ENCODE measurements around the gene DHRSX. TPM values are rescaled to one million over a fixed set of nuclear protein-coding genes. Genes with fewer than 3 reads are reported as not detected.
A peak's percentile ranks its signal among the peaks of the same experiment; 100 is the strongest.

The DHRSX gene
- total and polyA plus RNA-seq, 7 experiments from 2014 or later = 15.0 to 26.2 (median 17.6) TPM

DNA sequence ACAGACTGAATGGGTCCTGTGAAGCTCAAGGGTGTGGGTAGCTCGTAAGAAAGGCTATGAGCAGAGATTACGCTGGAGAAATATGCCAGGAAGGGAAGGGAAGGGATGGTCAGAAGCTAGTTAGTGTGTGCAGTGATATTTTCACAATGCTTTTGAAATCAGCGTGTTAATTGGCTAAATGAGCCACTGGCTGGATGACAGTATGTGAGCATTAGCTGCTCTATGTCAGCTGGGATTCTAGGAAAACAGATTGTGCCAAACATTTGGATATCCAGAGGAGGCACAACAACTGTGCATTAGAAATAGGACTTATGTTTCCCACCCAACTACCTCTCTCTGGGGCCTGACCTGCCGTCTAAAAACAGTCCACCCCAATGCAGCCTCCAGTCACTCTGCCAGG, 168.5 kb downstream of the DHRSX start:
- intact Hi-C loops (cut with micrococcal nuclease) = no loop called here

DNA sequence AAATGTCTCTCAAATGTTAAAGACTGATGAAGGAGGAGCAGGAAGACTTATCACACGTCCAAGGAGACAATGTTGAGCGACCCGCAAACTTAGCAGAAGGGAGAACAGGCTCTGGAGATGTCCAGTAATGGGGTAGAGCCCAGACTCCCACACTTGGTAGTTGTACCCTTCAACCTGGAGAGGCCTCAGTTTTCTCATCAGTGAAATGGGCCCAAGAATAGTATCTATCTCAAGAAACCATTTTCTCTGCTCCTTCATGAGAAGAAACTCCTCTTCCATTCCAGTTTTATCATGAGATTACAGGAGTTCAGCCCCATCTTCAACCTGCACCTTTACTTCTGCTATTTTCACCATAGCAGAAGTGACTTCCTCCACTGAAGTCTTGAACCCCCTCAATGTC, 169.9 kb downstream of the DHRSX start:
- Mint-ChIP-seq H3K4me3 (no peak overlapping the region), H3K9me3 (peaks cover 0 to 23% (median under 1%) of the 10 kb centered on the region in 11 donors), H3K36me3 (peaks cover under 1 to 18% (median 6%) of the 10 kb centered on the region in 5 donors), H3K4me1 (no peaks in the 10 kb centered on the region), H3K27ac (peak overlapping the region in 1 of 9 donors; percentile 41), H3K27me3 (no peaks in the 10 kb centered on the region)
- Histone ChIP-seq H3K27me3 (ENCODE audit: control insufficient read depth in 2 of 2, insufficient read depth in 2 of 2, low read length in 2 of 2) (no peaks in the 10 kb centered on the region), H3K4me3 (ENCODE audit: low read length) (no peak overlapping the region), H3K9me3 (ENCODE audit: control insufficient read depth in 2 of 3, low read length in 3 of 3) (no peaks in the 10 kb centered on the region), H3K27ac (ENCODE audit: low read depth, low read length) (no peak overlapping the region), H3K4me1 (ENCODE audit: control insufficient read depth in 2 of 2, insufficient read depth in 2 of 2, low read length in 2 of 2) (no peaks in the 10 kb centered on the region), H3K36me3 (ENCODE audit: control insufficient read depth in 2 of 3, insufficient read depth in 3 of 3, low read length in 3 of 3) (no peaks in the 10 kb centered on the region)
- ChIA-PET CTCF (no interaction called here), POLR2A (no interaction called here)
- intact Hi-C loops (cut with micrococcal nuclease) = no loop called here
- ATAC-seq = no peak
- DNase-seq = no peak

More for the DNA sequence above, 168.5 kb downstream of the DHRSX start:
- Mint-ChIP-seq H3K9me3 (peaks cover 0 to 20% (median 0%) of the 10 kb centered on the region in 11 donors), H3K27ac (no peak overlapping the region), H3K4me1 (no peaks in the 10 kb centered on the region), H3K36me3 (peaks cover 0 to 21% (median 8%) of the 10 kb centered on the region in 5 donors), H3K27me3 (no peaks in the 10 kb centered on the region), H3K4me3 (no peak overlapping the region)
- no peaks in the 10 kb centered on the region for H3K27me3 ChIP-seq (ENCODE audit: control insufficient read depth in 2 of 2, insufficient read depth in 2 of 2, low read length in 2 of 2)
- H3K4me1 ChIP-seq (ENCODE audit: control insufficient read depth in 2 of 2, insufficient read depth in 2 of 2, low read length in 2 of 2) = no peaks in the 10 kb centered on the region
- CTCF ChIA-PET = no interaction called here
- ATAC-seq (no peak), DNase-seq (no peak)
- no peak overlapping the region for H3K4me3 ChIP-seq (ENCODE audit: low read length)
- H3K9me3 ChIP-seq (ENCODE audit: control insufficient read depth in 2 of 3, low read length in 3 of 3) = no peaks in the 10 kb centered on the region
- POLR2A ChIA-PET = no interaction called here
- no peak overlapping the region for H3K27ac ChIP-seq (ENCODE audit: low read depth, low read length)
- H3K36me3 ChIP-seq (ENCODE audit: control insufficient read depth in 2 of 3, insufficient read depth in 3 of 3, low read length in 3 of 3) = no peaks in the 10 kb centered on the region

DNA sequence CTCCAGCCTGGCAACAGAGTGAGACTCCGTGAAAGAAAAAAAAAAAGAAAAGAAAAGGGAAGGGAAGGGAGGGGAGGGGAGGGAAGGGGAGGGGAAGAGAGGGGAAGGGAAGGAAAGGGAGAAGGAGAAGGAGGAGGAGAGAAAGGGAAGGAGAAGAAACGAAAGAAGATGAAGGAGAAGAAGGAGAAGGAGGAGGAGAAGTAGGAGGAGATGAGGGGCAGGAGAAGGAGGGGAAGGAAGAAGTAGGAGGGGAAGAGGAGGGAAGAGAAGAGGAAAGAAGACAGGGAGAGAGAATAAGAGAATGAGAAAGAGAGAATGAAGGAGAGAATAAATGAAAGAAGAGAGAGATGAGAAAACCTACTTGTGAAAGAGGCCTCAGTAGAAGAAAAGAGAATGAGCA, 170.3 kb downstream of the DHRSX start:
- Histone ChIP-seq H3K27ac (ENCODE audit: low read depth, low read length) (no peak overlapping the region), H3K4me3 (ENCODE audit: low read length) (no peak overlapping the region), H3K27me3 (ENCODE audit: control insufficient read depth in 2 of 2, insufficient read depth in 2 of 2, low read length in 2 of 2) (no peaks in the 10 kb centered on the region), H3K36me3 (ENCODE audit: control insufficient read depth in 2 of 3, insufficient read depth in 3 of 3, low read length in 3 of 3) (no peaks in the 10 kb centered on the region), H3K9me3 (ENCODE audit: control insufficient read depth in 2 of 3, low read length in 3 of 3) (no peaks in the 10 kb centered on the region), H3K4me1 (ENCODE audit: control insufficient read depth in 2 of 2, insufficient read depth in 2 of 2, low read length in 2 of 2) (no peaks in the 10 kb centered on the region)
- intact Hi-C loops (cut with micrococcal nuclease) = no loop called here
- Mint-ChIP-seq H3K27ac (peak overlapping the region in 1 of 9 donors; percentile 41), H3K4me3 (no peak overlapping the region), H3K4me1 (peaks cover 0 to 3% (median 0%) of the 10 kb centered on the region in 7 donors), H3K27me3 (no peaks in the 10 kb centered on the region), H3K36me3 (peaks cover 4 to 22% (median 6%) of the 10 kb centered on the region in 5 donors), H3K9me3 (peaks cover 0 to 22% (median 4%) of the 10 kb centered on the region in 11 donors)
- no peak for DNase-seq
- ChIA-PET POLR2A (no interaction called here), CTCF (no interaction called here)
- no peak for ATAC-seq

DNA sequence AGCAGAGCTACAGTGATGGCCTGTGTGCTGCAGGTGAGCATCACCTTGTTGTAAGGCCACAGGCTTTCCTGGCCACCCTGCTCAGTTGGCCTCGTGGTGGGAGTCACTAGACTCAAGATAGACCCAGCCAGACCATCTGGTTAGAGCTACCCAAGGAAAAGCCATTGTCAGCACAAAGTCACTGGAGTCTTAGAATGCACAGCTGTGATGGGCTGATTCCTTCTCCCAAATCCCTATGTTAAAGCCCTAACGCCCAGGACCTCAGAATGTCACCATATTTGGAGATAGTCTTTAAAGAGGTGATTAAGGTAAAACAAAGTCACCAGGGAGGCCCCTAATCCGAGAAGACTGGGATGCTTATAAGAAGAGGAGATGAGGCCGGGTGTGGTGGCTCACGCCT, 173.4 kb downstream of the DHRSX start:
- Mint-ChIP-seq H3K9me3 (peaks cover 0 to 28% (median 4%) of the 10 kb centered on the region in 11 donors), H3K4me1 (peaks cover 0 to 9% (median 0%) of the 10 kb centered on the region in 7 donors), H3K27me3 (no peaks in the 10 kb centered on the region), H3K27ac (no peak overlapping the region), H3K36me3 (peaks cover 4 to 31% (median 14%) of the 10 kb centered on the region in 5 donors), H3K4me3 (no peak overlapping the region)
- ChIA-PET CTCF (no interaction called here), POLR2A (no interaction called here)
- no peak overlapping the region for H3K4me3 ChIP-seq (ENCODE audit: low read length)
- H3K36me3 ChIP-seq (ENCODE audit: control insufficient read depth in 2 of 3, insufficient read depth in 3 of 3, low read length in 3 of 3) = no peaks in the 10 kb centered on the region
- ATAC-seq (no peak), DNase-seq (no peak)
- no peaks in the 10 kb centered on the region for H3K4me1 ChIP-seq (ENCODE audit: control insufficient read depth in 2 of 2, insufficient read depth in 2 of 2, low read length in 2 of 2)
- no peaks in the 10 kb centered on the region for H3K27me3 ChIP-seq (ENCODE audit: control insufficient read depth in 2 of 2, insufficient read depth in 2 of 2, low read length in 2 of 2)
- intact Hi-C loops (cut with micrococcal nuclease) = no loop called here
- H3K9me3 ChIP-seq (ENCODE audit: control insufficient read depth in 2 of 3, low read length in 3 of 3) = no peaks in the 10 kb centered on the region
- H3K27ac ChIP-seq (ENCODE audit: low read depth, low read length) = no peak overlapping the region

DNA sequence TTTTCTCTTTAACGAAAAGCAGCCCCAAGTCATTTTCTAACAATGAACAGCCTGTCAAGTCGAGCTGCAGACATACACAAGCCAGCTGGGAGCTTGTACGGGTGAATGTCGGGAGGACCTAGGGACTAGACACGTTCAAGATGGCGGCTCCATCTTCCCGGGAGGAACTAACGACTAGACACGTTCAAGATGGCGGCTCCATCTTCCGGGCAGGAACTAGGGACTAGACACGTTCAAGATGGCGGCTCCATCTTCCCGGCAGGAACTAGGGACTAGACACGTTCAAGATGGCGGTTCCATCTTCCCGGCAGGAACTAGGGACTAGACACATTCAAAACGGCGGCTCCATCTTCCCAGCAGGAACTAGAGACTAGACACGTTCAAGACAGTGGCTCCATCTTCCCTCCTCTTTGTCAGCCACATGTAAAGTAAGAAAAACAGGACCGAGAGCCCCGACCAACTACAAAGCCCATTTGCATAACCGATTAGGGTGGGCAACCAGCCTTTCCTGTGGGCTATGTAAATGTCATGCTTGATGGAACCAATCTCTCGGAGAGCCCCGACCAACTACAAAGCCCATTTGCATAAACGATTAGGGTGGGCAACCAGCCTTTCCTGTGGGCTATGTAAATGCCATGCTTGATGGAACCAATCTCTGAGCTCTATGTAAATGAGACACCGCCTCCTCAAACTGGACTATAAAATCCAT, 175.5 kb downstream of the DHRSX start:
- H3K36me3 Mint-ChIP-seq = peaks cover 4 to 33% (median 11%) of the 10 kb centered on the region in 5 donors
- Histone ChIP-seq H3K27me3 (ENCODE audit: control insufficient read depth in 2 of 2, insufficient read depth in 2 of 2, low read length in 2 of 2) (no peaks in the 10 kb centered on the region), H3K36me3 (ENCODE audit: control insufficient read depth in 2 of 3, insufficient read depth in 3 of 3, low read length in 3 of 3) (no peaks in the 10 kb centered on the region), H3K4me3 (ENCODE audit: low read length) (peak overlapping the region; percentile 47), H3K4me1 (ENCODE audit: control insufficient read depth in 2 of 2, insufficient read depth in 2 of 2, low read length in 2 of 2) (no peaks in the 10 kb centered on the region), H3K27ac (ENCODE audit: low read depth, low read length) (no peak overlapping the region), H3K9me3 (ENCODE audit: control insufficient read depth in 2 of 3, low read length in 3 of 3) (no peaks in the 10 kb centered on the region)
- POLR2A ChIA-PET = no interaction called here
- DNase-seq = peak in 7 of 9 donors; percentile 13 to 44 (median 33)
- peak overlapping the region in 8 of 9 donors; percentile 23 to 97 (median 66) for H3K27ac Mint-ChIP-seq
- peaks cover 0 to 36% (median 4%) of the 10 kb centered on the region in 11 donors for H3K9me3 Mint-ChIP-seq
- peak; percentile 28 for ATAC-seq
- peak overlapping the region in 9 of 10 donors; percentile 73 to 99 (median 89) for H3K4me3 Mint-ChIP-seq
- H3K4me1 Mint-ChIP-seq = peaks cover 0 to 9% (median 3%) of the 10 kb centered on the region in 7 donors
- CTCF ChIA-PET = no interaction called here
- no peaks in the 10 kb centered on the region for H3K27me3 Mint-ChIP-seq
- intact Hi-C loops (cut with micrococcal nuclease) = no loop called here

DNA sequence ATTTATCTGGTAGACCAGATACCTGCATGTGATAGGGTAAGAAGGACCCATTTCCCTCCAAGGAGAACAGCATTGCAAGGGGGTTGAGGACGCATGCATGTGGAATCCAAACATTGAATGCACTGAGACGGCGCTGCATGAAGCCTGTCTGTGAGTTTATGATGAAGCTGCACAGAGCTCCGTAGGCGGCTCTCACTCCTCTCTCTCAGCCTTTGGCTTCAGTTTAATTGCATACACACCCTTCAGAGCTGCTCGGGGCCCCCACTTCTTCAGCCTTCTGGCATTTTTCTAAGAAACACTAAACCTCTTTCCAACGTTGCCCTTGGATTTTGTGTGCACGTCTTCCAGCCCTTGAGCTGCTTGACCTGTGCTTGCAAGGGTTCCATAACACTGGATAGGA, 176.6 kb downstream of the DHRSX start:
- ChIA-PET POLR2A (no interaction called here), CTCF (no interaction called here)
- H3K36me3 Mint-ChIP-seq = peaks cover 2 to 27% (median 11%) of the 10 kb centered on the region in 5 donors
- Histone ChIP-seq H3K9me3 (ENCODE audit: control insufficient read depth in 2 of 3, low read length in 3 of 3) (no peaks in the 10 kb centered on the region), H3K27me3 (ENCODE audit: control insufficient read depth in 2 of 2, insufficient read depth in 2 of 2, low read length in 2 of 2) (no peaks in the 10 kb centered on the region), H3K36me3 (ENCODE audit: control insufficient read depth in 2 of 3, insufficient read depth in 3 of 3, low read length in 3 of 3) (no peaks in the 10 kb centered on the region), H3K27ac (ENCODE audit: low read depth, low read length) (no peak overlapping the region), H3K4me3 (ENCODE audit: low read length) (no peak overlapping the region), H3K4me1 (ENCODE audit: control insufficient read depth in 2 of 2, insufficient read depth in 2 of 2, low read length in 2 of 2) (no peaks in the 10 kb centered on the region)
- no peaks in the 10 kb centered on the region for H3K27me3 Mint-ChIP-seq
- peaks cover 0 to 9% (median 3%) of the 10 kb centered on the region in 7 donors for H3K4me1 Mint-ChIP-seq
- H3K27ac Mint-ChIP-seq = peak overlapping the region in 2 of 9 donors; percentile 45 to 64
- ATAC-seq (no peak), DNase-seq (no peak)
- peaks cover 0 to 29% (median 4%) of the 10 kb centered on the region in 11 donors for H3K9me3 Mint-ChIP-seq
- intact Hi-C loops (cut with micrococcal nuclease) = no loop called here
- H3K4me3 Mint-ChIP-seq = peak overlapping the region in 6 of 10 donors; percentile 68 to 99 (median 79)

DNA sequence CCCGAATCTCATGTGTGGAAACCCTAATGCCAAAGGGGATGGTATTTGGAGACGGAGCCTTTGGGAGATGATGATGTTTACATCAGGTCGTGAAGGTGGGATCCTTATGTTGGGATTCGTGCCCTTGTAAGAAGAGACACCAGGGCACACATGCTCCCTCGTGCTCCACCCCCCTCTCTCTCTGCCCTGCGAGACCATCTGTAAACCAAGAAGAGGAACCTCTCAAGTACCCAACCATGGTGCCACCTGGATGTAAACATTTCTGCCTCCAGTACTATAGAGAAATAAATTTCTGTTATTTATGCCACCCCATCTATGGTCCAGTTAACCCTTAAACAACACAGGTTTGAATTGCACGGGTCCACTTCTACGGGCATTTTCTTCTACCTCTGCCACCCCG, 179.4 kb downstream of the DHRSX start:
- CTCF ChIA-PET = no interaction called here
- Histone ChIP-seq H3K36me3 (ENCODE audit: control insufficient read depth in 2 of 3, insufficient read depth in 3 of 3, low read length in 3 of 3) (no peaks in the 10 kb centered on the region), H3K4me1 (ENCODE audit: control insufficient read depth in 2 of 2, insufficient read depth in 2 of 2, low read length in 2 of 2) (no peaks in the 10 kb centered on the region), H3K27ac (ENCODE audit: low read depth, low read length) (no peak overlapping the region), H3K9me3 (ENCODE audit: control insufficient read depth in 2 of 3, low read length in 3 of 3) (no peaks in the 10 kb centered on the region), H3K4me3 (ENCODE audit: low read length) (no peak overlapping the region), H3K27me3 (ENCODE audit: control insufficient read depth in 2 of 2, insufficient read depth in 2 of 2, low read length in 2 of 2) (no peaks in the 10 kb centered on the region)
- POLR2A ChIA-PET = no interaction called here
- ATAC-seq (no peak), DNase-seq (no peak)
- Mint-ChIP-seq H3K27me3 (no peaks in the 10 kb centered on the region), H3K36me3 (peaks cover 5 to 36% (median 17%) of the 10 kb centered on the region in 5 donors), H3K27ac (peak overlapping the region in 1 of 9 donors; percentile 33), H3K4me3 (no peak overlapping the region), H3K4me1 (peaks cover 0 to 13% (median 6%) of the 10 kb centered on the region in 7 donors), H3K9me3 (peaks cover 0 to 35% (median 4%) of the 10 kb centered on the region in 11 donors)
- intact Hi-C loops (cut with micrococcal nuclease) = no loop called here

Measured in naive thymus-derived CD4-positive, alpha-beta T cell (primary cell).